ENCODE measurements around the gene ARHGAP22.

DNA sequence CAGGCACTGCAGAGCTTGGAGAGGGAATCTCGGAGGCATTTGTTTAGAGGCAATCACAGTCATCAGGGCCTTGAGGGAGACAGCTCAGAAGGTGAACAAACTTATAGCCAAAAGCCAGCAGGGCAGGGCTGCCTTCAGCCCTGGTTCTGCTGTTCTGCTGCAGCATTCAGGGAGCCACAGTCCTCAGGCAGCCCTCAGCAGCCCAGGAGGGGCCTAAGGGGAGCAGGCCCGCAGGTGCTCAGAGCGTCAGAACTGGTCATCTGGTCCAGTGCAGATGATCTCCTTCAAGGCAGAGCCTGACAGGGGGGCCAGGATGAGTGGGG, 84.7 kb downstream of the ARHGAP22 start:
- TF ChIP-seq, protein P1, sequence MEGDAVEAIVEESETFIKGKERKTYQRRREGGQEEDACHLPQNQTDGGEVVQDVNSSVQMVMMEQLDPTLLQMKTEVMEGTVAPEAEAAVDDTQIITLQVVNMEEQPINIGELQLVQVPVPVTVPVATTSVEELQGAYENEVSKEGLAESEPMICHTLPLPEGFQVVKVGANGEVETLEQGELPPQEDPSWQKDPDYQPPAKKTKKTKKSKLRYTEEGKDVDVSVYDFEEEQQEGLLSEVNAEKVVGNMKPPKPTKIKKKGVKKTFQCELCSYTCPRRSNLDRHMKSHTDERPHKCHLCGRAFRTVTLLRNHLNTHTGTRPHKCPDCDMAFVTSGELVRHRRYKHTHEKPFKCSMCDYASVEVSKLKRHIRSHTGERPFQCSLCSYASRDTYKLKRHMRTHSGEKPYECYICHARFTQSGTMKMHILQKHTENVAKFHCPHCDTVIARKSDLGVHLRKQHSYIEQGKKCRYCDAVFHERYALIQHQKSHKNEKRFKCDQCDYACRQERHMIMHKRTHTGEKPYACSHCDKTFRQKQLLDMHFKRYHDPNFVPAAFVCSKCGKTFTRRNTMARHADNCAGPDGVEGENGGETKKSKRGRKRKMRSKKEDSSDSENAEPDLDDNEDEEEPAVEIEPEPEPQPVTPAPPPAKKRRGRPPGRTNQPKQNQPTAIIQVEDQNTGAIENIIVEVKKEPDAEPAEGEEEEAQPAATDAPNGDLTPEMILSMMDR (IDR thresholded peaks at IDR 0.05) = no peak
- TF ChIP-seq POLR2AphosphoS5 (IDR thresholded peaks at IDR 0.05) (no peak), POLR2A (IDR thresholded peaks at IDR 0.05) (no peak), EP300 (IDR thresholded peaks at IDR 0.05) (no peak)

Measured in upper lobe of left lung (tissue), 4 donors.